ENCODE results near the gene POFUT2.

POFUT2 gene

DNA sequence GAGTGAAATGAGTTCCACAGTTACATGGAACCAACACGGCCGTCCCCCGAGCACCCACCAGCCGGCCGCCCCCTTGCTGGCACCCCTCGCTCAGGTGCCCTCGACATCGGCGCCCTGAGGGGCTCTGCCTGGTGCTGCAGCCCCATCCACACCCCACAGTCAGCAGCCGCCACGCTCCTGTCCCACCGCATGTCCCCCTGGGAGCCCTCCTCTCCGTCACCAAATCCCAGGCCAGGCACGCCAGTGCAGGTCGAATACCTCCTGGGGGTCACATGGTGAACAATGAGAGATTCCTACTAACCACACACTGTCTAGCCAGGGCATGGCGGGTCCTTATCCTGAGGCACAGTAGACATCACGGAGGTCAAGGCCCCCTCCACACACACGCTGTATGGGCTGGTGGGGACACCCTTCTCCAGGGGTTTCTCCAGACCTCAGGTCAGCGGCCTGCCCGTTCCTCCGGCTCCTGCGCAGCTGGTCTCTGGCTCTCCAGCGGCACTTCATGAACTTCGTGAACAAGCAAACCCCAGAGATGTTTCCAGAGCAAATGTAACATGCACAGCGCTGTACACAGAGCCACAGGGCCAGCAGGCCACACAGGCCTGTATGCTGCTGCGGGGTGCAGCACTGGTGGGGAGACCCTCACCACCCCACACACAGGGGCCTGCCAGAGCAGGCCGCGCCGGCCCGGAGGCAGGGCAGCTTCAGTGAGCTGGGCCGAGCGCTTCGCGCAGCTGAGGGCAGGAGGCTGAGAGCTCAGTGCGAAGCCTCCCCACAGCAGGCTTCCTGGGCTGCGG, 21.8 kb downstream of the POFUT2 start:
- no peak for TF ChIP-seq ARNTL (CRISPR knock-in tag; IDR thresholded peaks at IDR 0.05; ENCODE audit: borderline replicate concordance, low read depth)
- TF ChIP-seq RARB (CRISPR knock-in tag; IDR thresholded peaks at IDR 0.05): no peak
- no peak for TF ChIP-seq ZFP3 (CRISPR knock-in tag; IDR thresholded peaks at IDR 0.05)
- TF ChIP-seq SNAI2 (CRISPR knock-in tag; IDR thresholded peaks at IDR 0.05): no peak
- TF ChIP-seq, protein P1, sequence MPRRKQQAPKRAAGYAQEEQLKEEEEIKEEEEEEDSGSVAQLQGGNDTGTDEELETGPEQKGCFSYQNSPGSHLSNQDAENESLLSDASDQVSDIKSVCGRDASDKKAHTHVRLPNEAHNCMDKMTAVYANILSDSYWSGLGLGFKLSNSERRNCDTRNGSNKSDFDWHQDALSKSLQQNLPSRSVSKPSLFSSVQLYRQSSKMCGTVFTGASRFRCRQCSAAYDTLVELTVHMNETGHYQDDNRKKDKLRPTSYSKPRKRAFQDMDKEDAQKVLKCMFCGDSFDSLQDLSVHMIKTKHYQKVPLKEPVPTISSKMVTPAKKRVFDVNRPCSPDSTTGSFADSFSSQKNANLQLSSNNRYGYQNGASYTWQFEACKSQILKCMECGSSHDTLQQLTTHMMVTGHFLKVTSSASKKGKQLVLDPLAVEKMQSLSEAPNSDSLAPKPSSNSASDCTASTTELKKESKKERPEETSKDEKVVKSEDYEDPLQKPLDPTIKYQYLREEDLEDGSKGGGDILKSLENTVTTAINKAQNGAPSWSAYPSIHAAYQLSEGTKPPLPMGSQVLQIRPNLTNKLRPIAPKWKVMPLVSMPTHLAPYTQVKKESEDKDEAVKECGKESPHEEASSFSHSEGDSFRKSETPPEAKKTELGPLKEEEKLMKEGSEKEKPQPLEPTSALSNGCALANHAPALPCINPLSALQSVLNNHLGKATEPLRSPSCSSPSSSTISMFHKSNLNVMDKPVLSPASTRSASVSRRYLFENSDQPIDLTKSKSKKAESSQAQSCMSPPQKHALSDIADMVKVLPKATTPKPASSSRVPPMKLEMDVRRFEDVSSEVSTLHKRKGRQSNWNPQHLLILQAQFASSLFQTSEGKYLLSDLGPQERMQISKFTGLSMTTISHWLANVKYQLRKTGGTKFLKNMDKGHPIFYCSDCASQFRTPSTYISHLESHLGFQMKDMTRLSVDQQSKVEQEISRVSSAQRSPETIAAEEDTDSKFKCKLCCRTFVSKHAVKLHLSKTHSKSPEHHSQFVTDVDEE (CRISPR knock-in tag; IDR thresholded peaks at IDR 0.05): no peak
- no peak for TF ChIP-seq GLIS3 (CRISPR knock-in tag; IDR thresholded peaks at IDR 0.05)
- TF ChIP-seq, protein P2, sequence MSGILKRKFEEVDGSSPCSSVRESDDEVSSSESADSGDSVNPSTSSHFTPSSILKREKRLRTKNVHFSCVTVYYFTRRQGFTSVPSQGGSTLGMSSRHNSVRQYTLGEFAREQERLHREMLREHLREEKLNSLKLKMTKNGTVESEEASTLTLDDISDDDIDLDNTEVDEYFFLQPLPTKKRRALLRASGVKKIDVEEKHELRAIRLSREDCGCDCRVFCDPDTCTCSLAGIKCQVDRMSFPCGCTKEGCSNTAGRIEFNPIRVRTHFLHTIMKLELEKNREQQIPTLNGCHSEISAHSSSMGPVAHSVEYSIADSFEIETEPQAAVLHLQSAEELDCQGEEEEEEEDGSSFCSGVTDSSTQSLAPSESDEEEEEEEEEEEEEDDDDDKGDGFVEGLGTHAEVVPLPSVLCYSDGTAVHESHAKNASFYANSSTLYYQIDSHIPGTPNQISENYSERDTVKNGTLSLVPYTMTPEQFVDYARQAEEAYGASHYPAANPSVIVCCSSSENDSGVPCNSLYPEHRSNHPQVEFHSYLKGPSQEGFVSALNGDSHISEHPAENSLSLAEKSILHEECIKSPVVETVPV (CRISPR knock-in tag; IDR thresholded peaks at IDR 0.05): no peak
- TF ChIP-seq CSDC2 (CRISPR knock-in tag; IDR thresholded peaks at IDR 0.05): no peak
- ATAC-seq: no peak

DNA sequence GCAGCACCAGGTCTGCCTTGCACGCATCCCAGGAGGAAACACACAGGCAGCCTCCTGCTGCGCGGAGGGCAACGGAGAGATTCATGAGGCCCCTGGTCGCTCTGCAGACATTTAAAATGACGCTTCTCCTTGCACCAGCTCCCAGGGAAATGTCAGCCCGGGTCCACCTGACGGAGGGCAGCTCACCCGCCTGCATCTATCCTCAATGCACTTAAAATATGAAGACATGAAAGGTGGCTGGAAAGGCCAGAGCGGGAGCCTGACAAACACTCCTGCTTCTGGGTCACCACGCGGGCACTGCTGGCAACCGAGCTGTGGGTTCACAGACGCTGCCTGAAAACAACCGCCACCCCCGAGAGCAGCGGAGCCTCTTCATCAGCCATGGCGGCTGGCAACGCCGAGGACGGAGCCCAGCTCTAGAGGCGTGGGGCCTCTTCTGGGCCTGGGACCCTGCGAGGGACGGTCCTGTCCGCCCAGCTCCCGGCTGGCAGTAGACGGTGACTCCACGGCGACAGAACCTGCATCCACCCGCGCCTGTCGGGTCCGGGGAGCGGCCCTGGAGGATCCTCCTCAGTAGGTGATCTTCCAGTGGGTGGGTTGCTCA, 22.7 kb downstream of the POFUT2 start:
- ATAC-seq: no peak
- TF ChIP-seq ZFP30 (CRISPR knock-in tag; IDR thresholded peaks at IDR 0.05) (no peak), CSDC2 (CRISPR knock-in tag; IDR thresholded peaks at IDR 0.05) (no peak), ZNF565 (CRISPR knock-in tag; conservative IDR thresholded peaks at IDR 0.05; ENCODE audit: low read depth) (no peak), OSR1 (CRISPR knock-in tag; IDR thresholded peaks at IDR 0.05) (no peak), ESRRG (CRISPR knock-in tag; IDR thresholded peaks at IDR 0.05) (no peak), ZNF70 (CRISPR knock-in tag; IDR thresholded peaks at IDR 0.05) (no peak), ARNTL (CRISPR knock-in tag; IDR thresholded peaks at IDR 0.05; ENCODE audit: borderline replicate concordance, low read depth) (no peak)
- TF ChIP-seq, protein P3, sequence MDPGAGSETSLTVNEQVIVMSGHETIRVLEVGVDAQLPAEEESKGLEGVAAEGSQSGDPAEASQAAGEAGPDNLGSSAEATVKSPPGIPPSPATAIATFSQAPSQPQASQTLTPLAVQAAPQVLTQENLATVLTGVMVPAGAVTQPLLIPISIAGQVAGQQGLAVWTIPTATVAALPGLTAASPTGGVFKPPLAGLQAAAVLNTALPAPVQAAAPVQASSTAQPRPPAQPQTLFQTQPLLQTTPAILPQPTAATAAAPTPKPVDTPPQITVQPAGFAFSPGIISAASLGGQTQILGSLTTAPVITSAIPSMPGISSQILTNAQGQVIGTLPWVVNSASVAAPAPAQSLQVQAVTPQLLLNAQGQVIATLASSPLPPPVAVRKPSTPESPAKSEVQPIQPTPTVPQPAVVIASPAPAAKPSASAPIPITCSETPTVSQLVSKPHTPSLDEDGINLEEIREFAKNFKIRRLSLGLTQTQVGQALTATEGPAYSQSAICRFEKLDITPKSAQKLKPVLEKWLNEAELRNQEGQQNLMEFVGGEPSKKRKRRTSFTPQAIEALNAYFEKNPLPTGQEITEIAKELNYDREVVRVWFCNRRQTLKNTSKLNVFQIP (CRISPR knock-in tag; IDR thresholded peaks at IDR 0.05; ENCODE audit: borderline replicate concordance, low read depth): no peak
- TF ChIP-seq, protein P1 (CRISPR knock-in tag; IDR thresholded peaks at IDR 0.05): no peak
- TF ChIP-seq, protein P4, sequence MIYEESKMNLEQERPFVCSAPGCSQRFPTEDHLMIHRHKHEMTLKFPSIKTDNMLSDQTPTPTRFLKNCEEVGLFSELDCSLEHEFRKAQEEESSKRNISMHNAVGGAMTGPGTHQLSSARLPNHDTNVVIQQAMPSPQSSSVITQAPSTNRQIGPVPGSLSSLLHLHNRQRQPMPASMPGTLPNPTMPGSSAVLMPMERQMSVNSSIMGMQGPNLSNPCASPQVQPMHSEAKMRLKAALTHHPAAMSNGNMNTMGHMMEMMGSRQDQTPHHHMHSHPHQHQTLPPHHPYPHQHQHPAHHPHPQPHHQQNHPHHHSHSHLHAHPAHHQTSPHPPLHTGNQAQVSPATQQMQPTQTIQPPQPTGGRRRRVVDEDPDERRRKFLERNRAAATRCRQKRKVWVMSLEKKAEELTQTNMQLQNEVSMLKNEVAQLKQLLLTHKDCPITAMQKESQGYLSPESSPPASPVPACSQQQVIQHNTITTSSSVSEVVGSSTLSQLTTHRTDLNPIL (CRISPR knock-in tag; IDR thresholded peaks at IDR 0.05; ENCODE audit: low read depth): no peak
- TF ChIP-seq, protein P2 (CRISPR knock-in tag; IDR thresholded peaks at IDR 0.05): no peak
